ENCODE measurements around the gene TSPAN12. TPM values are rescaled to one million over a fixed set of nuclear protein-coding genes. Genes with fewer than 3 reads are reported as not detected.
"Not testable (repeated sequence)": the region's sequence is repeated elsewhere in the genome, so short reads cannot be mapped to it uniquely, and the experiment has no call there.

TSPAN12 gene
- total and polyA plus RNA-seq, 5 experiments from 2014 or later, result not detected

DNA sequence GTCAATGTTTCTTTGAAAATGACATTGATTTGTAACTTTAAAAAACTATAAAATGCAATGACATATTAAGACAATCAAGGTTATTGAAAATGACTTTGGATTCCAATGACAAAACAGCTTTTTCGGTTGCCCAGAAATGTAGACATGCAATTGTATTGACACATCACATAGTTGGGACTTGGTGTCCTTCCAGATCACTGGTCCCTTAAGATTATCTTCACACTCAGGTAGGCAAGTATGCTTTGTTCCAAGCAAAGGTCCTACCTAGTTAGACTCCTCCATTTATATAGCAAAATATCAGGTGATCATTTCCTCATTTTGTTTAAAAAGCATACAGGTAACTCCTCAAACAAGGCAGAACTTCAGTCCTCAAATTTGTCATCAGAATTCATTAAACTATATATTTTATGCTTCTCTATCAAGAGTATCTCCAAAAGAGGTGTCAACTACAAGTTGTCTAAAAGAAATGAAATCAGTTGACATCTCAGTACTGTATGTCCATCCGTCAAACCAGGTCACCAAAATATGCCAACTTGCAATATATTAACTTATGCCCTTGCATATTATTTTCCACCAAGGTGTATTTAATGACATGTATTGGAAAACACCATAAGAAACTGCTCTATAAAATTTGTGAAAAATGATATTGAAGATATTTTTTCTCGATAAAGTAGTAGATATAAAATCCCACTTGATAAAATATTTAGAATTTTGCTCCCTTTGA is 64.6 kb downstream of the TSPAN12 start:
- H3K4me1 Mint-ChIP-seq, result no peaks in the 10 kb centered on the region
- peaks cover 0 to 2% (median 0%) of the 10 kb centered on the region in 9 donors for H3K9me3 Mint-ChIP-seq
- POLR2A ChIA-PET, result no interaction called here
- H3K36me3 Mint-ChIP-seq, result no peaks in the 10 kb centered on the region
- H3K27me3 Mint-ChIP-seq, result peaks cover 1 to 12% (median 5%) of the 10 kb centered on the region in 5 donors
- ATAC-seq (no peak), DNase-seq (no peak)
- H3K4me3 Mint-ChIP-seq, result no peak overlapping the region
- no peak overlapping the region for H3K27ac Mint-ChIP-seq

DNA sequence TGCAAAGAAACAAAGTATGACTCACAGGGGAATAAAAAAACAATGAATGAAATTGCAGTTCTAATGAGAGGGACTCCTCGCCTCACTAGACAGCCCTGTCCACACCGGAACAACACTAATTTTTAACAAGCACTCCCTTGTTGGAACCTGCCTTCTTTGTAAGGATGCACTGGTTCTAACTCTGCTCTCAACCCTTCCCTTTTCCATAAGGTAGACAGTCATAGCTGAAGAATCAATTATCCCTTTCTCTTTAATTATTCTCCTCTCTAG is 65.1 kb downstream of the TSPAN12 start:
- ATAC-seq (no peak), DNase-seq (no peak)
- Mint-ChIP-seq H3K27me3 (peaks cover 1 to 12% (median 5%) of the 10 kb centered on the region in 5 donors), H3K36me3 (no peaks in the 10 kb centered on the region), H3K4me1 (no peaks in the 10 kb centered on the region), H3K27ac (no peak overlapping the region), H3K9me3 (peaks cover 0 to 2% (median 0%) of the 10 kb centered on the region in 9 donors), H3K4me3 (no peak overlapping the region)
- POLR2A ChIA-PET, result no interaction called here

DNA sequence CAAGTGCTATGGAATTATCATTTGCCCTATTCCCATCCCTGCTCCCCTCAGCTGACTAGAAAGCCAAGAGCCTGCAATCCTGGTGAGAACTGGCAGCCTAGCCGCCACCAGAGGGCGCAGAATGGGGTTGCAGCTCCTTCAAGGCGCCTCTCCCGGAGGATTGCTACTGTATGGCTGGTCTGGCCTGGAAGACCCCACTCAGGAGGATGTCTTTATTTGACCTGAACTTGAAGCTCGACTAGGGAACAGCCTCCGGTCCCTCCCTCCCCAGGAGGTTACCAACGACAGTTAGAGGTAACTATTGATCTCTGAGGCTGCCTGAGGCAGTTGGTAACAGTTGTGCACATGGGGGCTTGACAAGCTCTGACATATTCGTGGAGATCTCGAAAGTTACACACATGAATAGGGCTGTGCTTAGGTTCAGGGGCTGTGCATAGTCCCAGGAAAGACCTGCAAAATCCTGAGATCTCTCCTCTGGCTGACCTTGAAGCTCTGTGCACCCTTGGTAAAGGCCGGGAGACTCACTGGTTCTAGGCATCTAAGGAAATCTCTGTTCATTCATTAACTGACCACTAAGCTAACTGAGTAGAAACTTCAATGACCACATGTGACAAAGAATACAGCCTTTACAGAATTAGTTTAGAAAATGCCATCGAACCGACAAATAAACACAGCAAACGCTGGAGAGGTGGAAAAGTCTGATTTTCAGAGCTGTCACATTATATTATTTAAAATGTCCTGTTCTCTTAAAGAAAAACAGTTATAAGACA is 65.7 kb downstream of the TSPAN12 start:
- ATAC-seq (peak; percentile 39 to 60), DNase-seq (peak; percentile 7 to 63 (median 34))
- H3K4me3 Mint-ChIP-seq, result no peak overlapping the region
- H3K4me1 Mint-ChIP-seq, result no peaks in the 10 kb centered on the region
- peaks cover 0 to 2% (median 0%) of the 10 kb centered on the region in 9 donors for H3K9me3 Mint-ChIP-seq
- peaks cover 1 to 12% (median 5%) of the 10 kb centered on the region in 5 donors for H3K27me3 Mint-ChIP-seq
- POLR2A ChIA-PET, result no interaction called here
- no peaks in the 10 kb centered on the region for H3K36me3 Mint-ChIP-seq
- H3K27ac Mint-ChIP-seq, result no peak overlapping the region

DNA sequence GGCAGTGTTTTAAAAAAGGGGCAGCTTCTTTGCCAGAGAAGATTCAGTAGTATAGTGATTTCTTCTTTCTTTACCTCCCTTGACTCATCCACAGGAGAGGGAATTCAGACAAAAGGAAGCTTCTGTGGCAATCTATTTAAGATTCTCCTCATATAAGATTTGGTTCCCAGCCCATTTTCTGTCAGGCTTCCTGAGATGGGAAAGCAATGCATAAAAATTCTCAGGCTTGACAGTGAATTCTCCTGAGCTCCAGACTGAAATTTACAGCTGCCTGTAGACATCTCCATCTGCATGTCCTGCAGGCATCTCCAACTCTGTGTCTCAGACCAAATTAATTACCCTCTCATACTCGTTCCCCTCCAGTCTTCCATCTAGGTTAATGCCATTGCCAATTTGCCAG is 72.8 kb downstream of the TSPAN12 start:
- no peak for DNase-seq
- Mint-ChIP-seq H3K9me3 (no peaks in the 10 kb centered on the region), H3K36me3 (no peaks in the 10 kb centered on the region), H3K4me3 (no peak overlapping the region), H3K4me1 (no peaks in the 10 kb centered on the region), H3K27me3 (peaks cover 0 to 21% (median 4%) of the 10 kb centered on the region in 5 donors), H3K27ac (no peak overlapping the region)
- ATAC-seq, result no peak
- POLR2A ChIA-PET, result no interaction called here

DNA sequence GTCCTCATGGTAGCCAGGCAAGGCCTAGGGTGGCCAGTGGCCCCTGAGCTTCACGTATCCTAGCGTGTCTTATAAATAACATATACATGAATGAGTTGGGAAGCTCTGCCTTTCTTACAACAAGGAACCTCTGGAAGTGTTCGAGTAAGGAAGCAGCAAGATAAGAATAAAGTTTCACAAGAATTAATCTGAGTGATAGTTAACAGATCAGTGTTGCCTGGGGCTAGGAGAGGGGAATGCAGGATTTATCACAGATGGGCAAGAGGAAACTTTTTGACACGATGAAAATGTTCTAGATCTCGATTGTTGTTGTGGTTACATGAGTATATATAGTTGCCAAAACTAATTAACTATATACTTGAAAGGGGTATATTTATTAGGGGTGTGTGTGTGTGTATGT is 74.2 kb downstream of the TSPAN12 start:
- DNase-seq (no peak), ATAC-seq (no peak)
- Mint-ChIP-seq H3K36me3 (no peaks in the 10 kb centered on the region), H3K27ac (no peak overlapping the region), H3K4me3 (no peak overlapping the region), H3K9me3 (no peaks in the 10 kb centered on the region), H3K27me3 (peaks cover 0 to 14% (median 2%) of the 10 kb centered on the region in 5 donors), H3K4me1 (no peaks in the 10 kb centered on the region)
- POLR2A ChIA-PET, result no interaction called here

DNA sequence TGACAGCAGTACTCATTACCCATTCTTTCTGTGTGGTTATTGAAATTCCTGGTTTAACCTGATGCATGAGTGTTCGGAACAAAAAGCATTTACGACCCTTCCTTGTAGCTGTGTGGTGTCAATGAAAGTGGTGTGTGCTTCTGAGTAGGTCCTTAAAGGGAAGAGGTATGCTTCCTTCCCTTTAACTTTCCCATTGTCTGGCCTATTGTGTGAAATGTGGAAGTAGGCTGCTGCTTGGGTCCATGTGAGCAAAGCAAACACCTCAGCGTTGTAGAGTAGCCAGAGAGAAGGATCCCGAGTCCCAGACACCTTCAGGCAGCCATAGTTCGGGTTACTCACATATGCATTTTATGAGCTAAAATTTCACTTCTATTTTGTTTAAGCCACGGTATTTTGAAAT is 74.7 kb downstream of the TSPAN12 start:
- Mint-ChIP-seq H3K9me3 (no peaks in the 10 kb centered on the region), H3K36me3 (no peaks in the 10 kb centered on the region), H3K27ac (no peak overlapping the region), H3K4me3 (no peak overlapping the region), H3K4me1 (no peaks in the 10 kb centered on the region), H3K27me3 (peaks cover 0 to 14% (median 1%) of the 10 kb centered on the region in 5 donors)
- no peak for DNase-seq
- ATAC-seq, result no peak
- POLR2A ChIA-PET, result no interaction called here

DNA sequence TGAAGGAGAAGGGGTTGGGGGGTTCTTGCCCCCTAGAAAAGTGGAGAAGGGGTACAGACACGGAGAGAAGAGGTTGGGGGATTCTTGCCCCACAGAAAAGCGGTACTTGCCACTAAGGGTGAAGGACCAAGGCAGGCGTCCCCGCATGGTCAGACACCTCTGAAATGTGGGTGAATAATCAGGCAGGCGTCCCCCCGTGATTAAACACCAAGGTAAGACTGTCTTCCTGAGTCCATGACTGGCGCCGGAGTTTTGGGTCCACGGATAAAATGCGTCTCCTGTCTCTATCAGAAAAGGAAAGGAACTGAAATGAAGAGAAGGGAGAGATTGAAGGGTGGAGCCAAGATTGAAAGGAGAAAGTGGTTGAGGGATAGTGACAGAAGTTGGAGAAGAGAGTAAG is 76.0 kb downstream of the TSPAN12 start:
- ATAC-seq, POLR2A ChIA-PET, H3K9me3 Mint-ChIP-seq, H3K4me1 Mint-ChIP-seq, H3K27ac Mint-ChIP-seq, H3K4me3 Mint-ChIP-seq, DNase-seq, H3K36me3 Mint-ChIP-seq: not testable (repeated sequence)
- peaks cover 0 to 14% (median 1%) of the 10 kb centered on the region in 5 donors for H3K27me3 Mint-ChIP-seq

DNA sequence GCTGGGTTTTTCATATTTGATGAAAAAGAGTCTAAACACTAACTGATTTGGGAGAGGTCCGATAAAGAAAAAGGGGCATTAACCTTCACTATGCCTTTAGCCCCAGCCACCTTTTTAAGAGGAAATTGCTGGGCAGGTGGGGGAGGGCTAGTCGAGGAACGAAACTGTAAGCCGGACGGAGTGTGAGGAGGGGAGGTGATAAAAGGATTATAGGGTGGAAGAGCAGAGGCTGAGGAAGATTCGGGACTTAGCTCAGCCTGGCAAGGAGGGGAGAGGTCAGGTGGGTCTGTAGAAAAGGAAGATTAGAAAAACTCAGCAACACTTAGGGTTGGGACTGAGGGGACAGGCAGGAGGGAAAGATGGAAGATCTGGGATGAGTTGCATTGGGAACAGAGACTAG is 77.0 kb downstream of the TSPAN12 start:
- DNase-seq (no peak), ATAC-seq (no peak)
- H3K27me3 Mint-ChIP-seq, result peaks cover 0 to 6% (median 0%) of the 10 kb centered on the region in 5 donors
- H3K27ac Mint-ChIP-seq, result no peak overlapping the region
- no peaks in the 10 kb centered on the region for H3K36me3 Mint-ChIP-seq
- H3K9me3 Mint-ChIP-seq, result no peaks in the 10 kb centered on the region
- H3K4me1 Mint-ChIP-seq, result no peaks in the 10 kb centered on the region
- no peak overlapping the region for H3K4me3 Mint-ChIP-seq
- POLR2A ChIA-PET, result no interaction called here

DNA sequence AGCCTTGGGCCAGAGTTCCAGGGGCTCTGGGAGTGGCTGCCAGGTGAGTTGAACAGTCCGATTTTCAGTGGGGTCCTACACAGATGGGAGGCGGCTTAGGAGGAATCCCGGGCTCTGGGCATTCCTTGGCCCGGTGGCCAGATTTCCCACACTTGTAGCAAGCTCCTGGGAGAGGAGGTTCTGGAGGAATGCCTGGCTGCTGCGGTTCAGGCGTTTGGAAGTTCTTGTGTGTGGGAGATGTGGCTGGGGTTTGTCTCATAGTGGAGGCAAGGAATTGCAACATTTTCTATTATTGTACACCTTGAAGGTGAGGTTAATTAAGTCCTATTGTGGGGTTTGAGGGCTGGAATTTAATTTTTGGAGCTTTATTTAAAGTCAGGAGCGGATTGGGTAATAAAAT is 77.5 kb downstream of the TSPAN12 start:
- POLR2A ChIA-PET, ATAC-seq, H3K27me3 Mint-ChIP-seq, H3K9me3 Mint-ChIP-seq, H3K36me3 Mint-ChIP-seq, H3K4me3 Mint-ChIP-seq, DNase-seq, H3K4me1 Mint-ChIP-seq, H3K27ac Mint-ChIP-seq: not testable (repeated sequence)

DNA sequence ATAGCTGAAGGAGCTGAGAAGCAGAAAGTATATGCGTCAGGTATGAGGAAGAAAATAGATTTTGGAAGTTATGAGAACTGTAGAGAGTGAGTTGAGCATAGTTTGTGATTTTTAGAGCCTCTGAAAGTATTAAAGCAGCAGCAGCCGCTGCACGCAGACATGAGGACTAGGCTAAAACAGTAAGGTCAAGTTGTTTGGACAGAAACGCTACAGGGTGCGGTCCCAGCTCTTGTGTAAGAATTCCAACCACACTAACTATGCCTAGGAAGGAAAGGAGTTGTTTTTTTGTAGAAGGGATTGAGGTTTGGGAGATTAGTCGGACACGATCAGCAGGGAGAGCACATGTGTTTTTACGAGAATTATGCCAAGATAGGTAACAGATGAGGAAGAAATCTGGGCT is 78.9 kb downstream of the TSPAN12 start:
- H3K4me1 Mint-ChIP-seq, H3K9me3 Mint-ChIP-seq, H3K27ac Mint-ChIP-seq, H3K27me3 Mint-ChIP-seq, H3K36me3 Mint-ChIP-seq, H3K4me3 Mint-ChIP-seq, ATAC-seq, DNase-seq, POLR2A ChIA-PET: not testable (repeated sequence)

DNA sequence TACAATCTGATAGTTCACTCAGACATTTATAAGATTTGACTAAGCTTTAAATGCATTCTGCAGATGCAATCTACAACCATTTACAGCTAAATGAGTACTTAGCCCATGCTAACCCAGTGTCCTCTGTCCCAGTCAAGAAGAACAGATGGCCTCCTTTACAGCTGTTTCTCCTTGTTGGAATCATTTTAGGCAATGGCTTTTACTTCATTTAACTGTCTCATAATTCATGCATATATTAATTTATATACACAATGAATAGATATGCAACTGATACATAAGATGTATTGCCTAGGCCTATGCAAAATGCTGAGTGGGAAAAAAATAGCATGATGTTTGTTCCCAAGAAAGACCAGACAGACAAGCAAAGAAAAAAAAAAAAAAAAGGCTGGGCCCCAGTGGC is 82.2 kb downstream of the TSPAN12 start:
- POLR2A ChIA-PET, result no interaction called here
- H3K27ac Mint-ChIP-seq, result no peak overlapping the region
- H3K9me3 Mint-ChIP-seq, result no peaks in the 10 kb centered on the region
- ATAC-seq (no peak), DNase-seq (no peak)
- H3K27me3 Mint-ChIP-seq, result peaks cover 0 to 2% (median 0%) of the 10 kb centered on the region in 5 donors
- H3K36me3 Mint-ChIP-seq, result no peaks in the 10 kb centered on the region
- no peak overlapping the region for H3K4me3 Mint-ChIP-seq
- H3K4me1 Mint-ChIP-seq, result no peaks in the 10 kb centered on the region

DNA sequence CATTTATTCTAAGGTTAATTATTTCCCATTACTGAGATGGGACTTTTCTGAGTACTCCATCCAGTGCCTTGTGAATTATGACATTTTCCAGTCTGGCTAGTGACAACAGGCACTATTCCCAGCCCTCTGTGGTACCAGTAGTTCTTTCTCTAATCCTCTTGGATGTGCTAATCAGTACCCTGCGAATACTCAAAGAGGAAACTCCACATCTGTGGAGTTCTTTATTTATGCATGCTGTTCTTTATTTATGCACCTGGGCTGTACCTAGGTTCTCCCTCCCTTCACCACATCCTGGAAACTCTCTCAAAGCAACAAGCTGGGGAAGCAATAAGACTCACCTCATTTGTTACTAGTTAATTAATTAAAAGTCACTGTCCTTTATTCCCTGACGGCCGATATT is 83.5 kb downstream of the TSPAN12 start:
- H3K27ac Mint-ChIP-seq, result no peak overlapping the region
- ATAC-seq (no peak), DNase-seq (no peak)
- H3K4me1 Mint-ChIP-seq, result no peaks in the 10 kb centered on the region
- peaks cover 0 to 2% (median 0%) of the 10 kb centered on the region in 5 donors for H3K27me3 Mint-ChIP-seq
- no peaks in the 10 kb centered on the region for H3K36me3 Mint-ChIP-seq
- no peaks in the 10 kb centered on the region for H3K9me3 Mint-ChIP-seq
- H3K4me3 Mint-ChIP-seq, result no peak overlapping the region
- POLR2A ChIA-PET, result no interaction called here

DNA sequence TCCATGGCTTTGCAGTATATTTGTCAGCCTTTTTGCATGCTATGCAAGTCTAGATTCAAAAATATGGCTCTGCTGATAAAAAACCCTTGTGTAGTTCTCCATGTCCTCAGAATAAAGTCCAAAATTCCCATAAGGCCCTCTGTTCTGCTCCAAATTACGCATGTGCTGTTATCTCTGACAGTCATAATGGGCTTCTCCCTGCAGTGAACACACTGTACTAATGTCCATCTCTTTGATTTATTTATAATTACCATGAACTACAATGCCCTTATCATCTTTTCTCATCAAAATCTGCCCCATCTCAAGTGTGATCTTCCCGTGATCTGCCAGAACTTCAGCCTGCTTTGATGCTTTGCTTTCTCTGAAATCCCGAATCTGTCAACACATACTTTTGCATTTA is 87.7 kb downstream of the TSPAN12 start:
- H3K36me3 Mint-ChIP-seq, result no peaks in the 10 kb centered on the region
- H3K27me3 Mint-ChIP-seq, result no peaks in the 10 kb centered on the region
- no peak overlapping the region for H3K4me3 Mint-ChIP-seq
- POLR2A ChIA-PET, result no interaction called here
- H3K4me1 Mint-ChIP-seq, result no peaks in the 10 kb centered on the region
- H3K27ac Mint-ChIP-seq, result no peak overlapping the region
- no peaks in the 10 kb centered on the region for H3K9me3 Mint-ChIP-seq
- no peak for DNase-seq
- ATAC-seq, result no peak

DNA sequence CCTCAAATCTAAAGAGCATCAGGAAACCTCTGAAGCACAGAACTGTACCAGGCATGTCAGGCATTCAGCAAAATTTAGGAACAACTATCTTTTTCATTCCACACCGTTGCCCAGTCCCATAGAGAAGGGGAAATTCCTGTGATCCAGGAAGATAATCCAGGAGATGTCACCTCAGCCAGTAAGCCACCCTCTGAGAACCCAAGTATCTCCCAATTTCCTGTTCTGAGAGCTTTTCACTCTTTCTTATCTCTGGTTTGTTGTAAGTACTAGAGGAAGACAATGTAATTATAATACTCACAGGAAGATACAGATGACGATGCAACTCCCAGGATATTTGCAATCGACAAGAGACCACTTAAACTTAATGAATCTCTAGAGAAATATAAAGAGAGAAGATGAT is 97.1 kb downstream of the TSPAN12 start:
- POLR2A ChIA-PET, result no interaction called here
- DNase-seq (no peak), ATAC-seq (no peak)
- H3K27me3 Mint-ChIP-seq, result peaks cover under 1 to 9% (median 3%) of the 10 kb centered on the region in 5 donors
- H3K4me1 Mint-ChIP-seq, result no peaks in the 10 kb centered on the region
- H3K4me3 Mint-ChIP-seq, result no peak overlapping the region
- no peaks in the 10 kb centered on the region for H3K9me3 Mint-ChIP-seq
- H3K36me3 Mint-ChIP-seq, result no peaks in the 10 kb centered on the region
- no peak overlapping the region for H3K27ac Mint-ChIP-seq
